ENCODE measurements around the gene TBC1D24.

Gene TBC1D24

GRCh38 chr16:2486645-2487516 lies 12.0 kb downstream of the TBC1D24 start:
- Histone ChIP-seq H3K27ac (ENCODE audit: low read depth, low read length) (no peak overlapping the region), H3K4me1 (ENCODE audit: control insufficient read depth in 5 of 5, insufficient read depth in 5 of 5, low read length in 5 of 5) (peaks cover 5 to 57% (median 41%) of the 10 kb centered on the region in 5 donors), H3K9me3 (ENCODE audit: control insufficient read depth in 5 of 5, low read length in 5 of 5) (no peaks in the 10 kb centered on the region), H3K9ac (ENCODE audit: low read length in 5 of 5) (peak overlapping the region in 2 of 5 donors; percentile 36 to 37), H3K4me3 (ENCODE audit: low read depth in 1 of 5, low read length in 5 of 5) (no peak overlapping the region), H3K36me3 (ENCODE audit: control insufficient read depth in 5 of 5, insufficient read depth in 5 of 5, low read length in 5 of 5) (peaks cover 0 to 16% (median 7%) of the 10 kb centered on the region in 5 donors), H3K27me3 (ENCODE audit: control insufficient read depth in 5 of 5, insufficient read depth in 4 of 5, low read length in 5 of 5) (no peaks in the 10 kb centered on the region)

GRCh38 chr16:2487517-2487842 lies 12.6 kb downstream of the TBC1D24 start:
- Histone ChIP-seq H3K9ac (ENCODE audit: low read length in 5 of 5) (no peak overlapping the region), H3K27ac (ENCODE audit: low read depth, low read length) (no peak overlapping the region), H3K9me3 (ENCODE audit: control insufficient read depth in 5 of 5, low read length in 5 of 5) (no peaks in the 10 kb centered on the region), H3K4me1 (ENCODE audit: control insufficient read depth in 5 of 5, insufficient read depth in 5 of 5, low read length in 5 of 5) (peaks cover 5 to 52% (median 39%) of the 10 kb centered on the region in 5 donors), H3K4me3 (ENCODE audit: low read depth in 1 of 5, low read length in 5 of 5) (no peak overlapping the region), H3K27me3 (ENCODE audit: control insufficient read depth in 5 of 5, insufficient read depth in 4 of 5, low read length in 5 of 5) (no peaks in the 10 kb centered on the region), H3K36me3 (ENCODE audit: control insufficient read depth in 5 of 5, insufficient read depth in 5 of 5, low read length in 5 of 5) (peaks cover 0 to 16% (median 8%) of the 10 kb centered on the region in 5 donors)

GRCh38 chr16:2487903-2488531 lies 13.1 kb downstream of the TBC1D24 start:
- Histone ChIP-seq H3K4me1 (ENCODE audit: control insufficient read depth in 5 of 5, insufficient read depth in 5 of 5, low read length in 5 of 5) (peaks cover 3 to 47% (median 33%) of the 10 kb centered on the region in 5 donors), H3K4me3 (ENCODE audit: low read depth in 1 of 5, low read length in 5 of 5) (no peak overlapping the region), H3K9ac (ENCODE audit: low read length in 5 of 5) (peak overlapping the region in 2 of 5 donors; percentile 25 to 31), H3K9me3 (ENCODE audit: control insufficient read depth in 5 of 5, low read length in 5 of 5) (no peaks in the 10 kb centered on the region), H3K27ac (ENCODE audit: low read depth, low read length) (no peak overlapping the region), H3K27me3 (ENCODE audit: control insufficient read depth in 5 of 5, insufficient read depth in 4 of 5, low read length in 5 of 5) (no peaks in the 10 kb centered on the region), H3K36me3 (ENCODE audit: control insufficient read depth in 5 of 5, insufficient read depth in 5 of 5, low read length in 5 of 5) (peaks cover 0 to 16% (median 8%) of the 10 kb centered on the region in 5 donors)

- Histone ChIP-seq H3K9ac (ENCODE audit: low read length in 5 of 5) (no peak overlapping the region), H3K27me3 (ENCODE audit: control insufficient read depth in 5 of 5, insufficient read depth in 4 of 5, low read length in 5 of 5) (no peaks in the 10 kb centered on the region), H3K27ac (ENCODE audit: low read depth, low read length) (no peak overlapping the region), H3K4me3 (ENCODE audit: low read depth in 1 of 5, low read length in 5 of 5) (no peak overlapping the region), H3K4me1 (ENCODE audit: control insufficient read depth in 5 of 5, insufficient read depth in 5 of 5, low read length in 5 of 5) (peaks cover 0 to 41% (median 24%) of the 10 kb centered on the region in 5 donors), H3K36me3 (ENCODE audit: control insufficient read depth in 5 of 5, insufficient read depth in 5 of 5, low read length in 5 of 5) (peaks cover 0 to 16% (median 8%) of the 10 kb centered on the region in 5 donors), H3K9me3 (ENCODE audit: control insufficient read depth in 5 of 5, low read length in 5 of 5) (no peaks in the 10 kb centered on the region)
These were observed 14.7 kb downstream of the TBC1D24 start for GRCh38 chr16:2489581-2489980.

- H3K4me3 ChIP-seq (ENCODE audit: low read depth in 1 of 5, low read length in 5 of 5) = no peak overlapping the region
- peaks cover 0 to 32% (median 19%) of the 10 kb centered on the region in 5 donors for H3K4me1 ChIP-seq (ENCODE audit: control insufficient read depth in 5 of 5, insufficient read depth in 5 of 5, low read length in 5 of 5)
- no peak overlapping the region for H3K9ac ChIP-seq (ENCODE audit: low read length in 5 of 5)
- H3K27ac ChIP-seq (ENCODE audit: low read depth, low read length) = no peak overlapping the region
- no peaks in the 10 kb centered on the region for H3K9me3 ChIP-seq (ENCODE audit: control insufficient read depth in 5 of 5, low read length in 5 of 5)
- peaks cover 0 to 15% (median 8%) of the 10 kb centered on the region in 5 donors for H3K36me3 ChIP-seq (ENCODE audit: control insufficient read depth in 5 of 5, insufficient read depth in 5 of 5, low read length in 5 of 5)
- H3K27me3 ChIP-seq (ENCODE audit: control insufficient read depth in 5 of 5, insufficient read depth in 4 of 5, low read length in 5 of 5) = no peaks in the 10 kb centered on the region
These were observed 15.5 kb downstream of the TBC1D24 start for GRCh38 chr16:2490190-2491105.

GRCh38 chr16:2492292-2492691 lies 17.4 kb downstream of the TBC1D24 start:
- H3K27ac ChIP-seq (ENCODE audit: low read depth, low read length) = no peak overlapping the region
- H3K9ac ChIP-seq (ENCODE audit: low read length in 5 of 5) = no peak overlapping the region
- no peaks in the 10 kb centered on the region for H3K9me3 ChIP-seq (ENCODE audit: control insufficient read depth in 5 of 5, low read length in 5 of 5)
- H3K4me3 ChIP-seq (ENCODE audit: low read depth in 1 of 5, low read length in 5 of 5) = no peak overlapping the region
- H3K4me1 ChIP-seq (ENCODE audit: control insufficient read depth in 5 of 5, insufficient read depth in 5 of 5, low read length in 5 of 5) = peaks cover 2 to 24% (median 16%) of the 10 kb centered on the region in 5 donors
- H3K36me3 ChIP-seq (ENCODE audit: control insufficient read depth in 5 of 5, insufficient read depth in 5 of 5, low read length in 5 of 5) = peaks cover 0 to 28% (median 19%) of the 10 kb centered on the region in 5 donors
- no peaks in the 10 kb centered on the region for H3K27me3 ChIP-seq (ENCODE audit: control insufficient read depth in 5 of 5, insufficient read depth in 4 of 5, low read length in 5 of 5)

GRCh38 chr16:2493605-2494004 lies 18.7 kb downstream of the TBC1D24 start:
- H3K9me3 ChIP-seq (ENCODE audit: control insufficient read depth in 5 of 5, low read length in 5 of 5) = no peaks in the 10 kb centered on the region
- no peak overlapping the region for H3K4me3 ChIP-seq (ENCODE audit: low read depth in 1 of 5, low read length in 5 of 5)
- no peaks in the 10 kb centered on the region for H3K27me3 ChIP-seq (ENCODE audit: control insufficient read depth in 5 of 5, insufficient read depth in 4 of 5, low read length in 5 of 5)
- H3K9ac ChIP-seq (ENCODE audit: low read length in 5 of 5) = no peak overlapping the region
- H3K4me1 ChIP-seq (ENCODE audit: control insufficient read depth in 5 of 5, insufficient read depth in 5 of 5, low read length in 5 of 5) = peaks cover 9 to 29% (median 20%) of the 10 kb centered on the region in 5 donors
- H3K36me3 ChIP-seq (ENCODE audit: control insufficient read depth in 5 of 5, insufficient read depth in 5 of 5, low read length in 5 of 5) = peaks cover 0 to 36% (median 21%) of the 10 kb centered on the region in 5 donors
- no peak overlapping the region for H3K27ac ChIP-seq (ENCODE audit: low read depth, low read length)

GRCh38 chr16:2494616-2495015 lies 19.7 kb downstream of the TBC1D24 start:
- no peak overlapping the region for H3K27ac ChIP-seq (ENCODE audit: low read depth, low read length)
- H3K36me3 ChIP-seq (ENCODE audit: control insufficient read depth in 5 of 5, insufficient read depth in 5 of 5, low read length in 5 of 5) = peaks cover 0 to 42% (median 24%) of the 10 kb centered on the region in 5 donors
- H3K9ac ChIP-seq (ENCODE audit: low read length in 5 of 5) = no peak overlapping the region
- peaks cover 13 to 39% (median 29%) of the 10 kb centered on the region in 5 donors for H3K4me1 ChIP-seq (ENCODE audit: control insufficient read depth in 5 of 5, insufficient read depth in 5 of 5, low read length in 5 of 5)
- H3K9me3 ChIP-seq (ENCODE audit: control insufficient read depth in 5 of 5, low read length in 5 of 5) = no peaks in the 10 kb centered on the region
- no peaks in the 10 kb centered on the region for H3K27me3 ChIP-seq (ENCODE audit: control insufficient read depth in 5 of 5, insufficient read depth in 4 of 5, low read length in 5 of 5)
- H3K4me3 ChIP-seq (ENCODE audit: low read depth in 1 of 5, low read length in 5 of 5) = no peak overlapping the region

GRCh38 chr16:2495041-2495440 lies 20.1 kb downstream of the TBC1D24 start:
- Histone ChIP-seq H3K9me3 (ENCODE audit: control insufficient read depth in 5 of 5, low read length in 5 of 5) (no peaks in the 10 kb centered on the region), H3K4me3 (ENCODE audit: low read depth in 1 of 5, low read length in 5 of 5) (no peak overlapping the region), H3K4me1 (ENCODE audit: control insufficient read depth in 5 of 5, insufficient read depth in 5 of 5, low read length in 5 of 5) (peaks cover 13 to 43% (median 29%) of the 10 kb centered on the region in 5 donors), H3K9ac (ENCODE audit: low read length in 5 of 5) (no peak overlapping the region), H3K36me3 (ENCODE audit: control insufficient read depth in 5 of 5, insufficient read depth in 5 of 5, low read length in 5 of 5) (peaks cover 0 to 38% (median 23%) of the 10 kb centered on the region in 5 donors), H3K27me3 (ENCODE audit: control insufficient read depth in 5 of 5, insufficient read depth in 4 of 5, low read length in 5 of 5) (no peaks in the 10 kb centered on the region), H3K27ac (ENCODE audit: low read depth, low read length) (no peak overlapping the region)
